CD4-positive, alpha-beta T cell (primary cell): ENCODE data around the gene STX7. TPM values are rescaled to one million over a fixed set of nuclear protein-coding genes. Genes with fewer than 3 reads are reported as not detected.

Source experiments
- ATAC-seq: fragments of 200-7000 bp; cut with Tn5 transposase; one replicate; pipeline ENCODE4 v1.10.0; 2022; ENCODE audit warnings: mild to moderate bottlenecking; ENCODE audit not compliant: poor library complexity
- CTCF ChIA-PET: fragments of 350-600 bp; sonication (Branson Sonifier 250); formaldehyde crosslinking; loops from one replicate; lab custom pipeline; 2021; ENCODE audit warnings: antibody characterized with exemption, inconsistent platforms; lab: Charles Lee
- POLR2A ChIA-PET: fragments of 350-600 bp; sonication (Branson Sonifier 250); formaldehyde crosslinking; loops from one replicate; lab custom pipeline; 2021; ENCODE audit warnings: antibody characterized with exemption, inconsistent platforms; lab: Charles Lee
- DNase-seq, 14 experiments: peaks; one replicate each; pipeline ENCODE4 v3.0.0-alpha.2; 2013 to 2020; ENCODE audit warnings: mixed read lengths in 2 of 14
- H3K27ac ChIP-seq, 2 donors: one replicate each; pipeline versions ENCODE4 v1.5.1 to v1.7.0; 2013; ENCODE audit warnings: low read length in 2 of 2, low read depth in 1 of 2, mild to moderate bottlenecking in 1 of 2
- H3K27me3 ChIP-seq, 2 experiments: 1 replicate in 1 of 2; 2 replicates in 1 of 2; pipeline versions ENCODE4 v1.6.1 to v1.7.0; 2013; ENCODE audit warnings: low read length in 2 of 2, control low read depth in 1 of 2, mild to moderate bottlenecking in 1 of 2, moderate library complexity in 1 of 2; ENCODE audit not compliant: insufficient read depth in 2 of 2, control insufficient read depth in 1 of 2
- H3K36me3 ChIP-seq: one replicate; pipeline ENCODE4 v1.6.1; 2013; ENCODE audit warnings: low read length, control low read depth; ENCODE audit not compliant: insufficient read depth
- H3K4me1 ChIP-seq: one replicate; pipeline ENCODE4 v1.6.1; 2013; ENCODE audit warnings: low read length, control low read depth; ENCODE audit not compliant: insufficient read depth
- H3K4me3 ChIP-seq: one replicate; pipeline ENCODE4 v1.5.1; 2013; ENCODE audit warnings: mild to moderate bottlenecking, low read length, moderate library complexity
- H3K9me3 ChIP-seq, 2 experiments: 1 replicate in 1 of 2; 2 replicates in 1 of 2; pipeline versions ENCODE4 v1.6.1 to v1.7.0; 2013; ENCODE audit warnings: low read length in 2 of 2, mild to moderate bottlenecking in 2 of 2, control low read depth in 1 of 2, moderate library complexity in 1 of 2; ENCODE audit not compliant: control insufficient read depth in 1 of 2, insufficient read depth in 1 of 2
- H3K27ac Mint-ChIP-seq: one replicate; pipeline ENCODE4 v1.8.0; 2020; ENCODE audit warnings: mixed read lengths
- H3K27me3 Mint-ChIP-seq: one replicate; pipeline ENCODE4 v1.8.0; 2021; ENCODE audit warnings: mixed read lengths
- H3K36me3 Mint-ChIP-seq: one replicate; pipeline ENCODE4 v1.8.0; 2021; ENCODE audit warnings: low read depth, mixed read lengths
- H3K4me1 Mint-ChIP-seq: one replicate; pipeline ENCODE4 v1.8.0; 2021; ENCODE audit warnings: low read depth, mixed read lengths
- H3K4me3 Mint-ChIP-seq: one replicate; pipeline ENCODE4 v1.8.0; 2020; ENCODE audit warnings: mild to moderate bottlenecking, mixed read lengths
- H3K9me3 Mint-ChIP-seq: one replicate; pipeline ENCODE4 v1.8.0; 2020; ENCODE audit warnings: mixed read lengths
- intact Hi-C, 2 experiments: fragments of 100-400 bp; cut with DNase I in 1 of 2; cut with micrococcal nuclease in 1 of 2; formaldehyde crosslinking; loops; one replicate each; pipeline versions ENCODE4 v1.15.1 to v1.9.0; 2023 to 2025; cut with DNase I, micrococcal nuclease
- total RNA-seq, 174 experiments: library from RNA in 2 of 174; stranded (reverse) in 2 of 174; gene quantifications; one replicate each; pipeline ENCODE4 v1.2.3 and lab custom pipeline; 2021 to 2026
- TF ChIP-seq, protein P1 (sequence below): fragments of 200-600 bp; IDR thresholded peaks from one replicate; pipeline ENCODE4 v1.8.0; 2022; ENCODE audit warnings: antibody characterized with exemption, mild to moderate bottlenecking

Gene STX7
- total RNA-seq, 2 experiments from 2014 or later, result 4.3 to 5.9 TPM

GRCh38 chr6:132515386-132515785 is 2.5 kb upstream of the STX7 start:
- Mint-ChIP-seq H3K4me3 (peak overlapping the region; percentile 65), H3K4me1 (peaks cover 34% of the 10 kb centered on the region), H3K9me3 (no peaks in the 10 kb centered on the region), H3K36me3 (peaks cover 7% of the 10 kb centered on the region), H3K27me3 (peaks cover 5% of the 10 kb centered on the region), H3K27ac (no peak overlapping the region)
- no peak overlapping the region for H3K27ac ChIP-seq
- H3K36me3 ChIP-seq, result no peaks in the 10 kb centered on the region
- CTCF ChIA-PET, result no interaction called here
- DNase-seq, result no peak
- POLR2A ChIA-PET, result no interaction called here
- peaks cover 0 to 3% of the 10 kb centered on the region in 2 experiments for H3K27me3 ChIP-seq
- intact Hi-C loops, result loop anchor here in 1 of 2 experiments (10.0 kb wide), 1 partner anchor 1439 kb away; the partner anchor contains the start of gene TBPL1
- H3K4me3 ChIP-seq, result no peak overlapping the region
- ATAC-seq, result no peak
- TF ChIP-seq, protein P1, sequence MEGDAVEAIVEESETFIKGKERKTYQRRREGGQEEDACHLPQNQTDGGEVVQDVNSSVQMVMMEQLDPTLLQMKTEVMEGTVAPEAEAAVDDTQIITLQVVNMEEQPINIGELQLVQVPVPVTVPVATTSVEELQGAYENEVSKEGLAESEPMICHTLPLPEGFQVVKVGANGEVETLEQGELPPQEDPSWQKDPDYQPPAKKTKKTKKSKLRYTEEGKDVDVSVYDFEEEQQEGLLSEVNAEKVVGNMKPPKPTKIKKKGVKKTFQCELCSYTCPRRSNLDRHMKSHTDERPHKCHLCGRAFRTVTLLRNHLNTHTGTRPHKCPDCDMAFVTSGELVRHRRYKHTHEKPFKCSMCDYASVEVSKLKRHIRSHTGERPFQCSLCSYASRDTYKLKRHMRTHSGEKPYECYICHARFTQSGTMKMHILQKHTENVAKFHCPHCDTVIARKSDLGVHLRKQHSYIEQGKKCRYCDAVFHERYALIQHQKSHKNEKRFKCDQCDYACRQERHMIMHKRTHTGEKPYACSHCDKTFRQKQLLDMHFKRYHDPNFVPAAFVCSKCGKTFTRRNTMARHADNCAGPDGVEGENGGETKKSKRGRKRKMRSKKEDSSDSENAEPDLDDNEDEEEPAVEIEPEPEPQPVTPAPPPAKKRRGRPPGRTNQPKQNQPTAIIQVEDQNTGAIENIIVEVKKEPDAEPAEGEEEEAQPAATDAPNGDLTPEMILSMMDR, result no peak
- H3K4me1 ChIP-seq, result peaks cover 3% of the 10 kb centered on the region
- H3K9me3 ChIP-seq, result no peaks in the 10 kb centered on the region

- DNase-seq, result no peak
- Histone ChIP-seq H3K9me3 (no peaks in the 10 kb centered on the region), H3K27me3 (peaks cover 0 to 3% of the 10 kb centered on the region in 2 experiments), H3K27ac (no peak overlapping the region), H3K4me3 (peak overlapping the region; percentile 76), H3K36me3 (no peaks in the 10 kb centered on the region), H3K4me1 (peaks cover 3% of the 10 kb centered on the region)
- H3K4me1 Mint-ChIP-seq, result peaks cover 34% of the 10 kb centered on the region
- ATAC-seq, result no peak
- H3K27ac Mint-ChIP-seq, result peak overlapping the region; percentile 86
- peaks cover 5% of the 10 kb centered on the region for H3K27me3 Mint-ChIP-seq
- ChIA-PET CTCF (no interaction called here), POLR2A (interaction anchor here (1.1 to 1.7 kb wide), 3 partner anchors 19 to 299 kb away, joined by 5 to 39 read pairs (median 6); partner anchors contain the start of gene RPS12)
- H3K36me3 Mint-ChIP-seq, result peaks cover 7% of the 10 kb centered on the region
- peak overlapping the region; percentile 99 for H3K4me3 Mint-ChIP-seq
- no peaks in the 10 kb centered on the region for H3K9me3 Mint-ChIP-seq
- TF ChIP-seq, protein P1, result no peak
- intact Hi-C loops, result loop anchor here in 1 of 2 experiments (5.0 to 10.0 kb wide), 3 partner anchors 298 to 1538 kb away; partner anchors contain the start of genes RPS12, SLC2A12 and TBPL1
These were observed 1.1 kb upstream of the STX7 start for GRCh38 chr6:132513831-132514545.

- no peaks in the 10 kb centered on the region for H3K36me3 ChIP-seq
- Mint-ChIP-seq H3K27me3 (no peaks in the 10 kb centered on the region), H3K27ac (peak overlapping the region; percentile 86), H3K4me3 (peak overlapping the region; percentile 95), H3K36me3 (peaks cover 13% of the 10 kb centered on the region), H3K9me3 (no peaks in the 10 kb centered on the region), H3K4me1 (peaks cover 47% of the 10 kb centered on the region)
- DNase-seq (no peak), ATAC-seq (no peak)
- ChIA-PET CTCF (interaction anchor here (1.3 to 1.6 kb wide), 3 partner anchors 13 to 232 kb away, joined by 3 to 13 read pairs (median 5); no protein-coding TSS in a partner anchor), POLR2A (interaction anchor here (0.7 to 1.7 kb wide), 5 partner anchors 10 to 304 kb away, joined by 3 to 39 read pairs (median 4); partner anchors contain the start of genes RPS12 and SLC18B1)
- peaks cover 3% of the 10 kb centered on the region for H3K4me1 ChIP-seq
- no peaks in the 10 kb centered on the region for H3K27me3 ChIP-seq
- H3K4me3 ChIP-seq, result peak overlapping the region; percentile 76
- H3K9me3 ChIP-seq, result no peaks in the 10 kb centered on the region
- intact Hi-C loops, result loop anchor here in 1 of 2 experiments (5.0 to 10.0 kb wide), 3 partner anchors 300 to 1540 kb away; partner anchors contain the start of genes RPS12, SLC2A12 and TBPL1
- TF ChIP-seq, protein P1, result no peak
- peak overlapping the region in 1 of 2 donors; percentile 39 for H3K27ac ChIP-seq
These were observed 626 bp downstream of the STX7 start for GRCh38 chr6:132512342-132512637.
